ENCODE data around the gene BMPR1A. TPM values are rescaled to one million over a fixed set of nuclear protein-coding genes. Genes with fewer than 3 reads are reported as not detected.
A peak's percentile ranks its signal among the peaks of the same experiment; 100 is the strongest.

Gene BMPR1A
- polyA plus RNA-seq, 1 donor (not counting 4 experiments of a cell fraction or from before 2014, with no cell fraction given), result 22.2 TPM

GRCh38 chr10:86956848-86957448 lies 200.5 kb downstream of the BMPR1A start:
- H3K4me3 ChIP-seq (ENCODE audit: control insufficient read depth in 2 of 3, extremely low read depth in 1 of 3, insufficient read depth in 2 of 3, low read depth in 1 of 3, low read length in 3 of 3), result no peak overlapping the region
- FAIRE-seq, result no peak
- no peaks in the 10 kb centered on the region for H3K36me3 ChIP-seq (ENCODE audit: control insufficient read depth in 2 of 2, extremely low read depth in 1 of 2, insufficient read depth in 2 of 2, low read length in 2 of 2)
- H3K9ac ChIP-seq (ENCODE audit: control insufficient read depth, extremely low read depth, insufficient read depth, low read length), result no peak overlapping the region
- H3K9me1 ChIP-seq (ENCODE audit: control insufficient read depth, extremely low read depth, insufficient read depth, low read length), result no peaks in the 10 kb centered on the region
- no peak overlapping the region for H3K4me2 ChIP-seq (ENCODE audit: control insufficient read depth, extremely low read depth, insufficient read depth, low read depth, low read length)
- no peak overlapping the region for H3K27ac ChIP-seq (ENCODE audit: control insufficient read depth, insufficient read depth, low read length)
- peaks cover 8% of the 10 kb centered on the region for H3K79me2 ChIP-seq (ENCODE audit: control insufficient read depth, insufficient read depth, low read length)
- no peaks in the 10 kb centered on the region for H3K9me3 ChIP-seq (ENCODE audit: control insufficient read depth, low read depth, low read length)
- H3K27me3 ChIP-seq (ENCODE audit: control insufficient read depth, extremely low read depth, insufficient read depth, low read length), result no peaks in the 10 kb centered on the region
- peaks cover 39% of the 10 kb centered on the region for H3K4me1 ChIP-seq (ENCODE audit: control insufficient read depth, extremely low read depth, insufficient read depth, low read length)
- no peak for TF ChIP-seq EZH2 (IDR thresholded peaks at IDR 0.05; ENCODE audit: low read length)
- no peak for TF ChIP-seq CTCF (optimal IDR thresholded peaks at IDR 0.05 in 1 of 3, IDR thresholded peaks at IDR 0.05 in 1 of 3, conservative IDR thresholded peaks at IDR 0.05 in 1 of 3; ENCODE audit: extremely low read depth in 1 of 3, insufficient read depth in 2 of 3, low read length in 3 of 3)
- H4K20me1 ChIP-seq (ENCODE audit: control insufficient read depth, extremely low read depth, insufficient read depth, low read length), result peaks cover 3% of the 10 kb centered on the region
- no peak for DNase-seq (ENCODE audit: low read depth, low spot score)
- dilution Hi-C loops (cut with MboI; ENCODE audit: extremely low pct_ligation_motif_present, low sequenced_read_pairs), result no loop called here
- no peak overlapping the region for H2AFZ ChIP-seq (ENCODE audit: control insufficient read depth, low read length)

GRCh38 chr10:86957471-86958115 lies 201.2 kb downstream of the BMPR1A start, which contains the start of gene MMRN2:
Gene MMRN2 (minus strand): TSS chr10:86957615. CDS start chr10:86957541, 74 bp downstream.
- peaks cover 40% of the 10 kb centered on the region for H3K4me1 ChIP-seq (ENCODE audit: control insufficient read depth, extremely low read depth, insufficient read depth, low read length)
- H3K9ac ChIP-seq (ENCODE audit: control insufficient read depth, extremely low read depth, insufficient read depth, low read length), result no peak within 1 kb of the TSS
- H3K4me2 ChIP-seq (ENCODE audit: control insufficient read depth, extremely low read depth, insufficient read depth, low read depth, low read length), result peak within 1 kb of the TSS; percentile 87
- no peak for TF ChIP-seq EZH2 (IDR thresholded peaks at IDR 0.05; ENCODE audit: low read length)
- no peak for TF ChIP-seq CTCF (optimal IDR thresholded peaks at IDR 0.05 in 1 of 3, IDR thresholded peaks at IDR 0.05 in 1 of 3, conservative IDR thresholded peaks at IDR 0.05 in 1 of 3; ENCODE audit: extremely low read depth in 1 of 3, insufficient read depth in 2 of 3, low read length in 3 of 3)
- peaks cover 3% of the 10 kb centered on the region for H4K20me1 ChIP-seq (ENCODE audit: control insufficient read depth, extremely low read depth, insufficient read depth, low read length)
- no peaks in the 10 kb centered on the region for H3K9me1 ChIP-seq (ENCODE audit: control insufficient read depth, extremely low read depth, insufficient read depth, low read length)
- H3K27me3 ChIP-seq (ENCODE audit: control insufficient read depth, extremely low read depth, insufficient read depth, low read length), result no peaks in the 10 kb centered on the region
- H3K9me3 ChIP-seq (ENCODE audit: control insufficient read depth, low read depth, low read length), result no peaks in the 10 kb centered on the region
- H3K36me3 ChIP-seq (ENCODE audit: control insufficient read depth in 2 of 2, extremely low read depth in 1 of 2, insufficient read depth in 2 of 2, low read length in 2 of 2), result no peaks in the 10 kb centered on the region
- H2AFZ ChIP-seq (ENCODE audit: control insufficient read depth, low read length), result no peak within 1 kb of the TSS
- dilution Hi-C loops (cut with MboI; ENCODE audit: extremely low pct_ligation_motif_present, low sequenced_read_pairs), result no loop called here
- no peak within 1 kb of the TSS for H3K27ac ChIP-seq (ENCODE audit: control insufficient read depth, insufficient read depth, low read length)
- H3K79me2 ChIP-seq (ENCODE audit: control insufficient read depth, insufficient read depth, low read length), result peaks cover 8% of the 10 kb centered on the region
- DNase-seq (ENCODE audit: low read depth, low spot score) (no peak), FAIRE-seq (no peak)
- peak within 1 kb of the TSS in 1 of 3 experiments; percentile 11 for H3K4me3 ChIP-seq (ENCODE audit: control insufficient read depth in 2 of 3, extremely low read depth in 1 of 3, insufficient read depth in 2 of 3, low read depth in 1 of 3, low read length in 3 of 3)
